ENCODE results near the gene RAD23A. TPM values are rescaled to one million over a fixed set of nuclear protein-coding genes. Genes with fewer than 3 reads are reported as not detected.

Gene RAD23A
- total and polyA plus RNA-seq, 9 of the 15 experiments (the other 6 are each of a cell fraction or from before 2014, with no cell fraction given) = 9.5 to 181 (median 101) TPM

DNA sequence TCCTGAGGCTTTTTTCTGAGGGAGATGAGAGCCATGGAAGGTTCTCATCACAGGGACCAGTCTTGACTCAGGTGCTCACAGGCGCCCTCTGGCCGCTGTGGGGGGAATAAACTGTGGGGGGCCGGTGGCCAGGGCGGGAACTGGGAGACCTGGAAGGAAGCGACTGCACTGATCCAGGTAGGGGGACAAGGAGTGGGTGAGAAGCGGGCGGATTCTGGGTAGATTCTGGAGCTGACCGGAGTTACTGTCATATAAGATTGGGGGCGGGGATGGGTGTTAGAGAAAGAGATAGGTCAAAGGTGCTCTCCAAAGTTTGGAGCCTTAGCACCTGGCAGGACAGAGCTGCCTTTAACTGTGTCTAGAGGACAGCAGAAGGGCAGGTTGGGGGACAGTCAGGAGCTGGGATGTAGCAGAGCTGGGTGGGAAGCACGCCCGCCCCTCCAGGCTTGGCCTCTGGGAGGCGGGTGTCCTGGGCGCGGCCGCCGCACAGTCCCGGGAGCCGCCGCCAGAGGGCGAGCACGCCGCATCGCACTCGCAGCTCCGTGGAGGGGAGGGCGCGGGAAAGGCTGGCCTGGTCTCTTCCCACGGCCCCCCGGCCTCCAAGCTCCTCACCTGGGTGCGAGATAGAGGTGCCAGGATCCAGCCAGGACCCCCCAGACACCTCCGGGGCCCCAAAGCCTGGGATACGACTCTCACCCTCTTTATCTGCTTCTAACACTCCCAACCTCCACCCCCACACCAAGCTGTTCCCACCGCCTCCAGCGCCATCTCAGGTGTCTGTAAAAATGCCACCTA lies 19.6 kb downstream of the RAD23A start:
- in situ Hi-C loops (cut with MboI) = loop anchor here (5.0 kb wide), 1 partner anchor 282 kb away; no protein-coding TSS in a partner anchor
- ChIA-PET CTCF (ENCODE audit: low intra/inter-chr PET ratio) (interaction anchor here (0.5 to 2.9 kb wide), 19 partner anchors 33 to 463 kb away, joined by 3 to 46 read pairs (median 5); no protein-coding TSS in a partner anchor), POLR2A (interaction anchor here (0.6 to 1.7 kb wide), 18 partner anchors 10 to 583 kb away, joined by 3 to 18 read pairs (median 4); partner anchors contain the start of gene GADD45GIP1)
- no TSS peak for BruUV-seq (replicated peaks)
- WGBS (ENCODE audit: insufficient coverage, low coverage, missing lambda C conversion rate) = 1% methylated on average over 29 of the region's 34 CpGs
- Histone ChIP-seq H2AFZ (ENCODE audit: low read depth, low read length) (peak overlapping the region; percentile 100), H3K9me1 (ENCODE audit: control insufficient read depth, insufficient read depth, low read length) (peaks cover 5% of the 10 kb centered on the region), H3K4me3 (peak overlapping the region; percentile 64), H3K79me2 (ENCODE audit: control insufficient read depth, insufficient read depth, low read length) (0 out of 3 replicates have a peak, but pooled peaks cover 2% of the 10 kb centered on the region), H3K27me3 (ENCODE audit: control insufficient read depth in 2 of 2, insufficient read depth in 2 of 2, low read length in 2 of 2) (no peaks in the 10 kb centered on the region), H4K20me1 (replicated peaks; ENCODE audit: control insufficient read depth, insufficient read depth, low read length) (no peaks in the 10 kb centered on the region), H3K4me2 (ENCODE audit: insufficient read depth, low read length) (peak overlapping the region; percentile 98), H3K9ac (ENCODE audit: insufficient read depth in 1 of 2, low read depth in 2 of 2, low read length in 2 of 2) (peak overlapping the region; percentile 91 to 94), H3K27ac (ENCODE audit: extremely low read depth, low read depth, low read length) (peak overlapping the region; percentile 92), H3K36me3 (ENCODE audit: control insufficient read depth, insufficient read depth, low read length) (no peaks in the 10 kb centered on the region), H3K4me1 (replicated peaks in 1 of 2; ENCODE audit: control insufficient read depth in 2 of 2, insufficient read depth in 2 of 2, low read length in 2 of 2) (peaks cover 9 to 24% of the 10 kb centered on the region in 2 experiments; a peak in 4 of 5 replicates), H3K9me3 (replicated peaks; ENCODE audit: control insufficient read depth, insufficient read depth, low read depth, low read length) (no peaks in the 10 kb centered on the region)
- ATAC-seq (peak; percentile 98), DNase-seq (ENCODE audit: extremely low read depth in 1 of 4, low spot score in 3 of 4) (peak; percentile 85 to 93 (median 86)), FAIRE-seq (peak; percentile 80)
- intact Hi-C loops (cut with micrococcal nuclease) = loop anchor here (5.0 kb wide), 1 partner anchor 78 kb away; the partner anchor contains the start of gene KLF1
- TF ChIP-seq CCAR2 (IDR thresholded peaks at IDR 0.05; ENCODE audit: low read depth, low read length) (no peak), SMARCA5 (IDR thresholded peaks at IDR 0.05) (peak; percentile 84), E2F3 (CRISPR knock-in tag; IDR thresholded peaks at IDR 0.05) (no peak; the same call in 1 of the 2 replicates), SAP30 (IDR thresholded peaks at IDR 0.05; ENCODE audit: borderline replicate concordance, insufficient read depth, low read depth, low read length, poor library complexity, severe bottlenecking) (peak; percentile 65), PCBP2 (IDR thresholded peaks at IDR 0.05; ENCODE audit: low read depth, low read length, poor library complexity, severe bottlenecking) (no peak)
- TF ChIP-seq, protein P1, sequence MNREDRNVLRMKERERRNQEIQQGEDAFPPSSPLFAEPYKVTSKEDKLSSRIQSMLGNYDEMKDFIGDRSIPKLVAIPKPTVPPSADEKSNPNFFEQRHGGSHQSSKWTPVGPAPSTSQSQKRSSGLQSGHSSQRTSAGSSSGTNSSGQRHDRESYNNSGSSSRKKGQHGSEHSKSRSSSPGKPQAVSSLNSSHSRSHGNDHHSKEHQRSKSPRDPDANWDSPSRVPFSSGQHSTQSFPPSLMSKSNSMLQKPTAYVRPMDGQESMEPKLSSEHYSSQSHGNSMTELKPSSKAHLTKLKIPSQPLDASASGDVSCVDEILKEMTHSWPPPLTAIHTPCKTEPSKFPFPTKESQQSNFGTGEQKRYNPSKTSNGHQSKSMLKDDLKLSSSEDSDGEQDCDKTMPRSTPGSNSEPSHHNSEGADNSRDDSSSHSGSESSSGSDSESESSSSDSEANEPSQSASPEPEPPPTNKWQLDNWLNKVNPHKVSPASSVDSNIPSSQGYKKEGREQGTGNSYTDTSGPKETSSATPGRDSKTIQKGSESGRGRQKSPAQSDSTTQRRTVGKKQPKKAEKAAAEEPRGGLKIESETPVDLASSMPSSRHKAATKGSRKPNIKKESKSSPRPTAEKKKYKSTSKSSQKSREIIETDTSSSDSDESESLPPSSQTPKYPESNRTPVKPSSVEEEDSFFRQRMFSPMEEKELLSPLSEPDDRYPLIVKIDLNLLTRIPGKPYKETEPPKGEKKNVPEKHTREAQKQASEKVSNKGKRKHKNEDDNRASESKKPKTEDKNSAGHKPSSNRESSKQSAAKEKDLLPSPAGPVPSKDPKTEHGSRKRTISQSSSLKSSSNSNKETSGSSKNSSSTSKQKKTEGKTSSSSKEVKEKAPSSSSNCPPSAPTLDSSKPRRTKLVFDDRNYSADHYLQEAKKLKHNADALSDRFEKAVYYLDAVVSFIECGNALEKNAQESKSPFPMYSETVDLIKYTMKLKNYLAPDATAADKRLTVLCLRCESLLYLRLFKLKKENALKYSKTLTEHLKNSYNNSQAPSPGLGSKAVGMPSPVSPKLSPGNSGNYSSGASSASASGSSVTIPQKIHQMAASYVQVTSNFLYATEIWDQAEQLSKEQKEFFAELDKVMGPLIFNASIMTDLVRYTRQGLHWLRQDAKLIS (CRISPR knock-in tag; IDR thresholded peaks at IDR 0.05) = peak; percentile 72
- TF ChIP-seq, protein P2, sequence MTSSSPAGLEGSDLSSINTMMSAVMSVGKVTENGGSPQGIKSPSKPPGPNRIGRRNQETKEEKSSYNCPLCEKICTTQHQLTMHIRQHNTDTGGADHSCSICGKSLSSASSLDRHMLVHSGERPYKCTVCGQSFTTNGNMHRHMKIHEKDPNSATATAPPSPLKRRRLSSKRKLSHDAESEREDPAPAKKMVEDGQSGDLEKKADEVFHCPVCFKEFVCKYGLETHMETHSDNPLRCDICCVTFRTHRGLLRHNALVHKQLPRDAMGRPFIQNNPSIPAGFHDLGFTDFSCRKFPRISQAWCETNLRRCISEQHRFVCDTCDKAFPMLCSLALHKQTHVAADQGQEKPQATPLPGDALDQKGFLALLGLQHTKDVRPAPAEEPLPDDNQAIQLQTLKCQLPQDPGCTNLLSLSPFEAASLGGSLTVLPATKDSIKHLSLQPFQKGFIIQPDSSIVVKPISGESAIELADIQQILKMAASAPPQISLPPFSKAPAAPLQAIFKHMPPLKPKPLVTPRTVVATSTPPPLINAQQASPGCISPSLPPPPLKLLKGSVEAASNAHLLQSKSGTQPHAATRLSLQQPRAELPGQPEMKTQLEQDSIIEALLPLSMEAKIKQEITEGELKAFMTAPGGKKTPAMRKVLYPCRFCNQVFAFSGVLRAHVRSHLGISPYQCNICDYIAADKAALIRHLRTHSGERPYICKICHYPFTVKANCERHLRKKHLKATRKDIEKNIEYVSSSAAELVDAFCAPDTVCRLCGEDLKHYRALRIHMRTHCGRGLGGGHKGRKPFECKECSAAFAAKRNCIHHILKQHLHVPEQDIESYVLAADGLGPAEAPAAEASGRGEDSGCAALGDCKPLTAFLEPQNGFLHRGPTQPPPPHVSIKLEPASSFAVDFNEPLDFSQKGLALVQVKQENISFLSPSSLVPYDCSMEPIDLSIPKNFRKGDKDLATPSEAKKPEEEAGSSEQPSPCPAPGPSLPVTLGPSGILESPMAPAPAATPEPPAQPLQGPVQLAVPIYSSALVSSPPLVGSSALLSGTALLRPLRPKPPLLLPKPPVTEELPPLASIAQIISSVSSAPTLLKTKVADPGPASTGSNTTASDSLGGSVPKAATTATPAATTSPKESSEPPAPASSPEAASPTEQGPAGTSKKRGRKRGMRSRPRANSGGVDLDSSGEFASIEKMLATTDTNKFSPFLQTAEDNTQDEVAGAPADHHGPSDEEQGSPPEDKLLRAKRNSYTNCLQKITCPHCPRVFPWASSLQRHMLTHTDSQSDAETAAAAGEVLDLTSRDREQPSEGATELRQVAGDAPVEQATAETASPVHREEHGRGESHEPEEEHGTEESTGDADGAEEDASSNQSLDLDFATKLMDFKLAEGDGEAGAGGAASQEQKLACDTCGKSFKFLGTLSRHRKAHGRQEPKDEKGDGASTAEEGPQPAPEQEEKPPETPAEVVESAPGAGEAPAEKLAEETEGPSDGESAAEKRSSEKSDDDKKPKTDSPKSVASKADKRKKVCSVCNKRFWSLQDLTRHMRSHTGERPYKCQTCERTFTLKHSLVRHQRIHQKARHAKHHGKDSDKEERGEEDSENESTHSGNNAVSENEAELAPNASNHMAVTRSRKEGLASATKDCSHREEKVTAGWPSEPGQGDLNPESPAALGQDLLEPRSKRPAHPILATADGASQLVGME (CRISPR knock-in tag; IDR thresholded peaks at IDR 0.05) = no peak
- TF ChIP-seq, protein P3, sequence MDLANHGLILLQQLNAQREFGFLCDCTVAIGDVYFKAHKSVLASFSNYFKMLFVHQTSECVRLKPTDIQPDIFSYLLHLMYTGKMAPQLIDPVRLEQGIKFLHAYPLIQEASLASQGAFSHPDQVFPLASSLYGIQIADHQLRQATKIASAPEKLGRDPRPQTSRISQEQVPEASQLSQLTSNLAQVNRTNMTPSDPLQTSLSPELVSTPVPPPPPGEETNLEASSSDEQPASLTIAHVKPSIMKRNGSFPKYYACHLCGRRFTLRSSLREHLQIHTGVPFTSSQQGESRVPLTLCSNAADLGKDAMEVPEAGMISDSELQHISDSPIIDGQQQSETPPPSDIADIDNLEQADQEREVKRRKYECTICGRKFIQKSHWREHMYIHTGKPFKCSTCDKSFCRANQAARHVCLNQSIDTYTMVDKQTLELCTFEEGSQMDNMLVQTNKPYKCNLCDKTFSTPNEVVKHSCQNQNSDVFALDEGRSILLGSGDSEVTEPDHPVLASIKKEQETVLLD (IDR thresholded peaks at IDR 0.05) = 0 out of 2 replicates have a peak, but pooled peaks have one; percentile 17

Measured in K562 (cell line).